SKM-1 treated with dmso at 0.1 percent for 144 hours (cell line): ENCODE measurements around the gene STMN3.

Experiments used
- DNase-seq: peaks from one replicate; lab custom pipeline; 2025; ENCODE audit not compliant: unreplicated experiment; lab: John Stamatoyannopoulos, UW

The STMN3 gene

GRCh38 chr20:63653041-63653973 lies at the start of gene STMN3:
Gene STMN3 (minus strand): TSS chr20:63653424. CDS start chr20:63653345, 79 bp downstream.
- DNase-seq: peak; percentile 7

GRCh38 chr20:63702036-63702665 lies 48.9 kb upstream of the STMN3 start:
- no peak for DNase-seq

- no peak for DNase-seq
These were observed 48.3 kb upstream of the STMN3 start for GRCh38 chr20:63701329-63702035.

- DNase-seq: no peak
These were observed 47.8 kb upstream of the STMN3 start for GRCh38 chr20:63701051-63701328.

- no peak for DNase-seq
These were observed 47.2 kb upstream of the STMN3 start for GRCh38 chr20:63700199-63701050.

GRCh38 chr20:63699466-63700198 lies 46.4 kb upstream of the STMN3 start:
- no peak for DNase-seq

- no peak for DNase-seq
These were observed 45.7 kb upstream of the STMN3 start for GRCh38 chr20:63698739-63699465.

- no peak for DNase-seq
These were observed 44.8 kb upstream of the STMN3 start for GRCh38 chr20:63697868-63698545.

GRCh38 chr20:63697357-63697867 lies 44.2 kb upstream of the STMN3 start:
- DNase-seq: no peak

GRCh38 chr20:63696628-63697356 lies 43.6 kb upstream of the STMN3 start, which contains the start of gene TNFRSF6B:
Gene TNFRSF6B (plus strand): TSS chr20:63696652. CDS start chr20:63696768, 116 bp downstream.
- DNase-seq: no peak

- DNase-seq: no peak
These were observed 43.0 kb upstream of the STMN3 start for GRCh38 chr20:63696306-63696627.

GRCh38 chr20:63695424-63696305 lies 42.4 kb upstream of the STMN3 start:
- DNase-seq: no peak

GRCh38 chr20:63694584-63695423 lies 41.6 kb upstream of the STMN3 start:
- no peak for DNase-seq

GRCh38 chr20:63693733-63694583 lies 40.7 kb upstream of the STMN3 start:
- no peak for DNase-seq

- no peak for DNase-seq
These were observed 40.0 kb upstream of the STMN3 start for GRCh38 chr20:63693083-63693732.
